Fibroblast of villous mesenchyme (primary cell): Measurements from ENCODE around the gene NFASC. TPM values are rescaled to one million over a fixed set of nuclear protein-coding genes. Genes with fewer than 3 reads are reported as not detected.
A peak's percentile ranks its signal among the peaks of the same experiment; 100 is the strongest.

Experiments
- DNase-seq: peaks from one replicate; pipeline ENCODE4 v3.0.0-alpha.2; 2010; ENCODE audit warnings: low read depth
- H3K4me3 ChIP-seq: 2 replicates; pipeline ENCODE4 v1.5.1; 2011; ENCODE audit warnings: low read depth, mild to moderate bottlenecking, low read length
- total RNA-seq: library from RNA; depleted of rRNA; stranded (reverse); fragments of >200 nt; gene quantifications from 2 replicates; pipeline ENCODE4 v1.2.3, GENCODE V29; 2012
- TF ChIP-seq, protein P1 (sequence below): IDR thresholded peaks from 2 replicates; pipeline ENCODE4 v1.5.1; 2012; ENCODE audit warnings: low read depth, mild to moderate bottlenecking, low read length; ENCODE audit not compliant: insufficient read depth

Gene NFASC
- total RNA-seq, 1 donor = 1.7 TPM

DNA sequence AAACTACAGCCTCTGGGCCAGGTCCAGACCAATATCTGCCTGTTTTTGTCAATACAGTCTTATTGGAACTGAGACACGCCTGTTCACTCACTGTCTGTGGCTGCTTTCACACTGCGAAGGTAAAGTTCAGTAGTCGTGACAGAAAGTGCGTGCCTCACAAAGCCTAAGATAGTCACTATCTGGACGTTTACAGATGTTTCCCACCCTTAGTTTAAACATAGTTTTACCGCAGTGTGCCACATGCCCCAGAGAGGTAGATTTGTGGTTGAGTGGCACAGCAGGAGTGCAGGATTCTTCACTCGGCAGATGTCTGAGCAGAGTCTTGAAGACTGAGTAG, 61.9 kb downstream of the NFASC start:
- no peak for DNase-seq
- TF ChIP-seq, protein P1, sequence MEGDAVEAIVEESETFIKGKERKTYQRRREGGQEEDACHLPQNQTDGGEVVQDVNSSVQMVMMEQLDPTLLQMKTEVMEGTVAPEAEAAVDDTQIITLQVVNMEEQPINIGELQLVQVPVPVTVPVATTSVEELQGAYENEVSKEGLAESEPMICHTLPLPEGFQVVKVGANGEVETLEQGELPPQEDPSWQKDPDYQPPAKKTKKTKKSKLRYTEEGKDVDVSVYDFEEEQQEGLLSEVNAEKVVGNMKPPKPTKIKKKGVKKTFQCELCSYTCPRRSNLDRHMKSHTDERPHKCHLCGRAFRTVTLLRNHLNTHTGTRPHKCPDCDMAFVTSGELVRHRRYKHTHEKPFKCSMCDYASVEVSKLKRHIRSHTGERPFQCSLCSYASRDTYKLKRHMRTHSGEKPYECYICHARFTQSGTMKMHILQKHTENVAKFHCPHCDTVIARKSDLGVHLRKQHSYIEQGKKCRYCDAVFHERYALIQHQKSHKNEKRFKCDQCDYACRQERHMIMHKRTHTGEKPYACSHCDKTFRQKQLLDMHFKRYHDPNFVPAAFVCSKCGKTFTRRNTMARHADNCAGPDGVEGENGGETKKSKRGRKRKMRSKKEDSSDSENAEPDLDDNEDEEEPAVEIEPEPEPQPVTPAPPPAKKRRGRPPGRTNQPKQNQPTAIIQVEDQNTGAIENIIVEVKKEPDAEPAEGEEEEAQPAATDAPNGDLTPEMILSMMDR = no peak
- H3K4me3 ChIP-seq = no peak overlapping the region

DNA sequence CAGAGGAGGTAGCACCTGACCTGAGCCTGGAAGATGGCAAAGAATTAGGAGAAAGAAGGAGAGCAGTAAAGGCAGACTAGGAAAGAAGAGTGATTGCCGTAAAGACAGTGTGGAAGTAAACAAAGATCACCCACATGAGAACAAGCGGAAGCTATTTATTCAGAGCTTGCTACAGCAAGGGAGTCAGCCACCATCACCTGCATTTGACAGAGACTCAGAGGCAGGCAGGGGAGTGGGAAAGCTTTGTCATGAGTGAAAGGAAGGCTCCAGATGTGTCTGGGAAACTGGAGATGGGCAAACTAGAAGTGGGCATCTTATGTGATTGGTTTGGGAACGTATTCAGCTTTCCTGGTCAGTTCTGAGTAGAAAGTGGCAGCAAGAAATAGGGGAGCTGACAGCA, 64.5 kb downstream of the NFASC start:
- H3K4me3 ChIP-seq = no peak overlapping the region
- TF ChIP-seq, protein P1 = no peak
- DNase-seq = no peak

DNA sequence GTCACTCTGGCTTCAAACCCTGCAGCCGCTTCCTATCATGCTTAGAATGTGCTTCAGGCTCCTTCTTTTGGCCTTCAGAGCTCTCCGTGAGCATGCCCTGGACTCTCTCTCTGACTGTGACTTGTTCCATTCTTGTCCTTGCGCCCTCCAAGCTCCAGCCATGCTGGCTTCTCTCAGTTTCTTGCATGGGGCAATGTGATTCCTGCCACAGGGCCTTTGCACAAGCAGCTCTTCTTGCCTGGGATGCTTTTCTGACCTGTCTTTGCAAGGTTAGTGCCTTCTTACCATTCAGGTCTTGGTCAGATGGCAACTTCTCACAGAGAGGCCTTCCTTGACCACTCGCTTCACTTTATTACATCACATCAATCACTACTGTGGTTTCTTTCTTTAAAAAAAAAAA, 66.1 kb downstream of the NFASC start:
- H3K4me3 ChIP-seq = no peak overlapping the region
- TF ChIP-seq, protein P1 = no peak
- DNase-seq = no peak

DNA sequence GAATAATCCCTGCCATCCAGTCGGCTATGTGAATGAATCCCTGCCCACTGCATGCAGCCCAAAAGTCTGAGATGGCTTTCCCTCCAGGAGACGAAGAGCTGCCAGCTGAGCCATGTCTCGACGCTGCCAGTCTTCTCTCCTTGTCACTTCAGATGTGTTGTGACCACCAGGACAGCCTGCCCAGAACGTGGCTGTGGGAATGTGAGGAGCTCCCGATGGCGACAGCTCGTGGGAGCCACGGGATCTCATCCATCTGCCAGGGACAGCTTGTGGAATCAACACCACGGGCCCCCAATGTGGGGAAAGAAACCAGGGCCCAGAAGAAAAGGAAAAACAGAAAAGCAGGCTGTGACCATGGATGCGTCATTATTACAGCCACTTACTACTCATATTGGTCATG, 67.2 kb downstream of the NFASC start:
- no peak overlapping the region for H3K4me3 ChIP-seq
- TF ChIP-seq, protein P1 = no peak
- no peak for DNase-seq

DNA sequence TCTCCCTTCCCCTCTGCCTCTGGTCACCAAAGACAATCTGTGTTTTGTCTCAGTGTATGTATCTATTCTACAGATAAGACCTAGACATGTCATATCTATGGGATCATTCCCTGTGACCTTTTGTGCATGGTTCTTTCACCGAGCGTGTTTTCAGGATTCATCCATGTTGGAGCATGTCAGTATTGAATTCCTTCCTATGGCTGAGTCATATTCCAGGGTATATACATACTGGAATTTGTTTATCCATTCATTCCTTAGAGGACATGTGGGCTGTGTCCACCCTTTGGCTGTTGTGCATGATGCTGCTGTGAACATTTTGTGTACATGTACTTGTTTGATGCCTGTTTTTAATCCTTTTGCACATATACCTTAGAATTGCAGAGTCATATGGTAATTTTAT, 69.9 kb downstream of the NFASC start:
- H3K4me3 ChIP-seq = no peak overlapping the region
- DNase-seq = no peak
- TF ChIP-seq, protein P1 = no peak

DNA sequence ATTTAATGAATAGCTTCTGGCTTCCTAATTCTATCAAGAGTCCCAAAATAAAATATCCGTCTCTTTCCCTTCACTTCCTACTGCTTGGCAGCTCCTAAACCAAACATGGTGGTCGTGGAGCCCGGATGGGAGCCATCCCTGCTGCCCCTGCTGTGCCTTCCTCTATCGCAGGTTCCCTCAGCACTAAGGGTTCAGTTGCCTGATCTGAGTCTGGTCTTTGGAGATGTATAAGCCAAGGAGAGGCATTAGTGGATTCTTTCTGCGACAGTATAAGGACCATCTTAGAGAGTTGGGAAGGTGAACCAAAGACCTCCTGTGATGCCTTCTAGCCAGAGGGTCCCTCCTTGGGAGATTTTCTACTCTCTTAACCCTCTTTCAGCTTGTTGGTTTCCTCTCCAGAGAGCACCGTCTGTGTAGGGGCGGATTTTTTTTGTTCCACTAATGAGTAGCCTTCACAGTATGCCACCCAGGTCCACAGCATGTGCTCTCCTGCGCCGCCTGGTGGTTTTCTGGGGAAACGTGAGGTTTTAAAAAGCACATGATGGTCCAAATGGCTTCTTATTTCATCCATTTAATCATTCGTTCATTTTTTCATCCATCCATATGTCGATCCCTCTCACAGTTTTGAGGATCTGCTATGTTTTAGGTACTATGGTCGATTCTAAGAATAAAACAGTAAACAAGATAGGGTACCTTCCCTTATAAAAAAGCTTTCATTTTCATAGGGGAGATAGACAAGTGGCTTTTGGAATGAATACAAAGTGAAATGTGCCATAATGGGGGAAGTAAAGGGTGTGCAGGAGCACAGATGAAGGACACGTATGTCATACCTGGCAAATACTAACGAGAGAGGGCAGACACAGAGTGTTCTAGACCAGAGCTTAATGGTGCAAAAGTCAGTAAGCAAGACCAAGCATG, 71.0 kb downstream of the NFASC start:
- DNase-seq = peak; percentile 52
- TF ChIP-seq, protein P1 = peak; percentile 96
- no peak overlapping the region for H3K4me3 ChIP-seq
